Lung (tissue), 12 donors: ENCODE results near the gene PINLYP. TPM values are rescaled to one million over a fixed set of nuclear protein-coding genes. Genes with fewer than 3 reads are reported as not detected.
A peak's percentile ranks its signal among the peaks of the same experiment; 100 is the strongest.

ENCODE experiments used
- ATAC-seq: fragments of 200-7000 bp; cut with Tn5 transposase; one replicate; pipeline ENCODE4 v1.9.1; 2020; ENCODE audit warnings: moderate number of reproducible peaks; ENCODE audit not compliant: insufficient read depth, low FRiP score
- DNase-seq, 3 donors: peaks; one replicate each; pipeline ENCODE4 v3.0.0-alpha.2; 2013 to 2017
- H3K27ac ChIP-seq, 2 donors: one replicate each; pipeline ENCODE4 v1.5.1; 2013; ENCODE audit warnings: mild to moderate bottlenecking in 2 of 2, moderate library complexity in 2 of 2, control low read depth in 1 of 2, inconsistent platforms in 1 of 2, low read depth in 1 of 2, low read length in 1 of 2
- H3K27me3 ChIP-seq, 3 donors: one replicate each; pipeline ENCODE4 v1.5.1; 2013; ENCODE audit warnings: low read length in 2 of 3; ENCODE audit not compliant: control insufficient read depth in 3 of 3, insufficient read depth in 3 of 3
- H3K36me3 ChIP-seq, 4 donors: one replicate each; pipeline ENCODE4 v1.5.1; 2013; ENCODE audit warnings: low read length in 4 of 4, mild to moderate bottlenecking in 1 of 4, moderate library complexity in 1 of 4; ENCODE audit not compliant: control insufficient read depth in 4 of 4, insufficient read depth in 4 of 4
- H3K4me1 ChIP-seq, 5 donors: one replicate each; pipeline ENCODE4 v1.5.1; 2013; ENCODE audit warnings: low read length in 5 of 5, mild to moderate bottlenecking in 2 of 5, moderate library complexity in 1 of 5; ENCODE audit not compliant: control insufficient read depth in 5 of 5, insufficient read depth in 5 of 5
- H3K4me3 ChIP-seq: one replicate; pipeline ENCODE4 v1.5.1; 2013; ENCODE audit warnings: mild to moderate bottlenecking, control low read depth, moderate library complexity
- H3K9ac ChIP-seq, 2 donors: one replicate each; pipeline ENCODE4 v1.5.1; 2013; ENCODE audit warnings: low read length in 2 of 2, control low read depth in 1 of 2; ENCODE audit not compliant: insufficient read depth in 1 of 2
- H3K9me3 ChIP-seq, 4 donors: one replicate each; pipeline ENCODE4 v1.5.1; 2013; ENCODE audit warnings: low read length in 3 of 4, mild to moderate bottlenecking in 1 of 4, moderate library complexity in 1 of 4; ENCODE audit not compliant: control insufficient read depth in 4 of 4, insufficient read depth in 3 of 4
- CTCF ChIP-seq: IDR thresholded peaks from 2 replicates; pipeline ENCODE4 v1.5.1; 2012; ENCODE audit warnings: mild to moderate bottlenecking; ENCODE audit errors: control extremely low read depth, extremely low read depth
- WGBS, 2 donors: extraction: QIAGEN DNeasy Blood & Tissue Kit; methylation state at CpG; one replicate each; pipeline ENCODE4 v1.1.7; 2013; 5-methylcytosine and 5-hydroxymethylcytosine counted together
- polyA plus RNA-seq, 2 donors: library from polyadenylated mRNA; stranded (reverse); fragments of 200-250 nt; gene quantifications; one replicate each; pipeline ENCODE4 v1.2.1, GENCODE V29; 2013
- total RNA-seq, 2 donors: library from RNA; depleted of rRNA in 1 of 2; stranded (reverse); fragments of >200 nt in 1 of 2; gene quantifications; one replicate each; pipeline ENCODE4 v1.2.1, GENCODE V29; 2014 to 2021
- donor health status: control.
- donor health status: control.
- donor health status: Bipolar disorder and iron deficiency.
- donor health status: healthy.
- donor health status: DM: yes; HTN: yes; CAD: no.

Gene PINLYP
- total and polyA plus RNA-seq, 4 donors, result 6.1 to 14.2 (median 8.4) TPM

GRCh38 chr19:43578787-43579186 lies 3.2 kb downstream of the PINLYP start:
- TF ChIP-seq CTCF, result no peak
- WGBS, 2 donors, result 90% methylated on average over 3 of the region's 3 CpGs
- no peak for ATAC-seq

GRCh38 chr19:43581467-43581866 lies 5.9 kb downstream of the PINLYP start:
- peaks cover 0 to 5% (median 1%) of the 10 kb centered on the region in 4 donors for H3K36me3 ChIP-seq
- peaks cover 0 to 22% (median 10%) of the 10 kb centered on the region in 5 donors for H3K4me1 ChIP-seq
- WGBS, 2 donors, result 64 to 69% methylated on average over 7 of the region's 7 CpGs
- no peak for TF ChIP-seq CTCF
- H3K27me3 ChIP-seq, result no peaks in the 10 kb centered on the region
- DNase-seq, result no peak
- H3K9ac ChIP-seq, result peak overlapping the region; percentile 27 to 73
- ATAC-seq, result no peak
- H3K27ac ChIP-seq, result no peak overlapping the region
- H3K9me3 ChIP-seq, result peaks cover 0 to 1% (median 0%) of the 10 kb centered on the region in 4 donors
- H3K4me3 ChIP-seq, result no peak overlapping the region

More at GRCh38 chr19:43578787-43579186, 3.2 kb downstream of the PINLYP start:
- Histone ChIP-seq H3K27ac (no peak overlapping the region), H3K4me3 (no peak overlapping the region), H3K4me1 (peaks cover 3 to 38% (median 12%) of the 10 kb centered on the region in 5 donors), H3K9me3 (no peaks in the 10 kb centered on the region), H3K9ac (no peak overlapping the region), H3K27me3 (no peaks in the 10 kb centered on the region), H3K36me3 (no peaks in the 10 kb centered on the region)
- no peak for DNase-seq

GRCh38 chr19:43582495-43582894 lies 6.9 kb downstream of the PINLYP start:
- peaks cover 0 to 22% (median 11%) of the 10 kb centered on the region in 5 donors for H3K4me1 ChIP-seq
- no peak for TF ChIP-seq CTCF
- no peak overlapping the region for H3K27ac ChIP-seq
- H3K9ac ChIP-seq, result no peak overlapping the region
- no peaks in the 10 kb centered on the region for H3K27me3 ChIP-seq
- ATAC-seq, result no peak
- peaks cover 0 to 2% (median 0%) of the 10 kb centered on the region in 4 donors for H3K9me3 ChIP-seq
- peaks cover 0 to 6% (median 4%) of the 10 kb centered on the region in 4 donors for H3K36me3 ChIP-seq
- no peak for DNase-seq
- H3K4me3 ChIP-seq, result no peak overlapping the region
- WGBS, 2 donors, result 89 to 95% methylated on average over 2 of the region's 2 CpGs

GRCh38 chr19:43584484-43584883 lies 8.9 kb downstream of the PINLYP start:
- DNase-seq (no peak), ATAC-seq (no peak)
- H3K9ac ChIP-seq, result no peak overlapping the region
- H3K9me3 ChIP-seq, result peaks cover 0 to 2% (median 0%) of the 10 kb centered on the region in 4 donors
- peaks cover 0 to 6% (median 5%) of the 10 kb centered on the region in 4 donors for H3K36me3 ChIP-seq
- no peaks in the 10 kb centered on the region for H3K27me3 ChIP-seq
- no peak overlapping the region for H3K4me3 ChIP-seq
- peaks cover 0 to 22% (median 11%) of the 10 kb centered on the region in 5 donors for H3K4me1 ChIP-seq
- WGBS, 2 donors, result 97 to 100% methylated on average over 1 of the region's 1 CpG
- H3K27ac ChIP-seq, result no peak overlapping the region
- no peak for TF ChIP-seq CTCF
